Muscle of leg (tissue), 11 donors: ENCODE results near the gene C9orf43. TPM values are rescaled to one million over a fixed set of nuclear protein-coding genes. Genes with fewer than 3 reads are reported as not detected.

ENCODE experiments used
- DNase-seq: peaks from one replicate; pipeline ENCODE4 v3.0.0; 2013
- H3K27ac ChIP-seq: one replicate; pipeline ENCODE4 v1.5.1; 2013; ENCODE audit warnings: mild to moderate bottlenecking, low read length, control low read depth
- H3K27me3 ChIP-seq: one replicate; pipeline ENCODE4 v1.6.1; 2013; ENCODE audit warnings: low read length; ENCODE audit not compliant: control insufficient read depth, insufficient read depth
- H3K36me3 ChIP-seq: one replicate; pipeline ENCODE4 v1.6.1; 2013; ENCODE audit warnings: low read length; ENCODE audit not compliant: control insufficient read depth, insufficient read depth
- H3K4me1 ChIP-seq: one replicate; pipeline ENCODE4 v1.6.1; 2013; ENCODE audit warnings: low read length; ENCODE audit not compliant: control insufficient read depth, insufficient read depth
- H3K4me3 ChIP-seq: one replicate; pipeline ENCODE4 v1.5.1; 2013; ENCODE audit warnings: low read length, control low read depth
- H3K9me3 ChIP-seq: replicated peaks from 2 replicates; pipeline ENCODE4 v1.6.1; 2013; ENCODE audit warnings: low read depth, low read length; ENCODE audit not compliant: control insufficient read depth
- WGBS: methylation state at CpG from one replicate; pipeline ENCODE4 v1.1.5; 2013; ENCODE audit warnings: missing lambda C conversion rate; ENCODE audit not compliant: insufficient coverage; 5-methylcytosine and 5-hydroxymethylcytosine counted together
- polyA plus RNA-seq, 8 donors: library from polyadenylated mRNA; unstranded; fragments of 120-200 nt; gene quantifications; one replicate each; pipeline versions ENCODE4 v1.2.1 to v1.2.3, GENCODE V29; 2013; ENCODE audit warnings: inconsistent platforms in 1 of 8, low replicate concordance in 1 of 8; ENCODE audit not compliant: insufficient read length in 8 of 8, insufficient read depth in 1 of 8
- total RNA-seq: library from RNA; stranded (reverse); fragments of 120-200 nt; gene quantifications from one replicate; pipeline ENCODE4 v1.2.4, GENCODE V29; 2013

C9orf43 gene
- total and polyA plus RNA-seq, 9 donors = 0.19 to 0.46 (median 0.25) TPM

GRCh38 chr9:113446323-113446740, 35.8 kb downstream of the C9orf43 start:
- Histone ChIP-seq H3K27ac (no peak overlapping the region), H3K4me3 (no peak overlapping the region), H3K36me3 (no peaks in the 10 kb centered on the region), H3K4me1 (no peaks in the 10 kb centered on the region), H3K9me3 (no peaks in the 10 kb centered on the region), H3K27me3 (no peaks in the 10 kb centered on the region)
- 88% methylated on average over 2 of the region's 3 CpGs for WGBS
- DNase-seq = peak; percentile 66

DNA sequence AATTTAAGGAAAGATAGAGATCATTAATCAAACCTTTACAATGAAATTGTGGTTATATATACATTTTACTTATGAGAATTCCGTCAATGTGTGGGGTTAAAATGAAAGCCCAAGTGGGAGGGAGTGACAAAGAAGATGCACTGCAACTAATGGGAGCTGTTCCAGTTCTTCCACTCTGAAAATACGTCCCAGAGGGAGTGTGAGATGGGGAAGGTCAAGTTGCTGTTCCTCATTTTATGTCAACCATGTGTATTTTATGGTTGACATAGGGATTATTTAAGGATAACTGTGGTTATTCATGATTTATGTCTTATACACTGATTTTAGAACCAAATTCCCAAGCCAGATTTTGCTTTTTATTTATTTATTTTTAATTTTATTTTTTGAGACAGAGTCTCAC, 38.8 kb downstream of the C9orf43 start:
- H3K9me3 ChIP-seq = no peaks in the 10 kb centered on the region
- H3K27me3 ChIP-seq = no peaks in the 10 kb centered on the region
- no peak overlapping the region for H3K4me3 ChIP-seq
- no peaks in the 10 kb centered on the region for H3K4me1 ChIP-seq
- DNase-seq = peak; percentile 46
- no CpG with 5 or more reads among the region's 2 CpGs for WGBS
- H3K27ac ChIP-seq = no peak overlapping the region
- no peaks in the 10 kb centered on the region for H3K36me3 ChIP-seq

DNA sequence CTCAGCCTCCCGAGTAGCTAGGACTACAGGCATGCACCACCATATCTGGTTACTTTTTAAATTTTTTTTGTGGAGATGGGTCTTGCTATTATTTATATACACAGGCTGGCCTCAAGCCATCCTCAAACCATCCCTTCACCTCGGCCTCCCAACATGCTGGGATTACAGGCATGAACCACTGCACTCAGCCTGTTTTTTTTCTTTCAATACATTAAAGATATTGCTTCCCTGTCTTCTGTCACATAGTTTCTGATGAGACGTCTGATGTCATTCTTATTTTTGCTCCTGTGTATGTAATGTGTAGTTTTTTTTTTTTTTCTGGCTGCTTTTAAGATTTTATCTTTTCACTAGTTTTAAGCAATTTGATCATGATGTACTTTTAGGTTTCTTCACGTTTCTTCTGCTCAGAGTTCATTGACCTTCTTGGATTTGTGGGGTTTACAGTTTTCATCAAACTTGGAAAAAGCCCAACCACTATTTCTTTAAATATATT, 41.6 kb downstream of the C9orf43 start:
- H3K36me3 ChIP-seq = no peaks in the 10 kb centered on the region
- no peak overlapping the region for H3K27ac ChIP-seq
- H3K4me1 ChIP-seq = peaks cover 8% of the 10 kb centered on the region
- H3K4me3 ChIP-seq = no peak overlapping the region
- WGBS = 80% methylated on average over 1 of the region's 4 CpGs
- H3K9me3 ChIP-seq = no peaks in the 10 kb centered on the region
- no peak for DNase-seq
- H3K27me3 ChIP-seq = no peaks in the 10 kb centered on the region

DNA sequence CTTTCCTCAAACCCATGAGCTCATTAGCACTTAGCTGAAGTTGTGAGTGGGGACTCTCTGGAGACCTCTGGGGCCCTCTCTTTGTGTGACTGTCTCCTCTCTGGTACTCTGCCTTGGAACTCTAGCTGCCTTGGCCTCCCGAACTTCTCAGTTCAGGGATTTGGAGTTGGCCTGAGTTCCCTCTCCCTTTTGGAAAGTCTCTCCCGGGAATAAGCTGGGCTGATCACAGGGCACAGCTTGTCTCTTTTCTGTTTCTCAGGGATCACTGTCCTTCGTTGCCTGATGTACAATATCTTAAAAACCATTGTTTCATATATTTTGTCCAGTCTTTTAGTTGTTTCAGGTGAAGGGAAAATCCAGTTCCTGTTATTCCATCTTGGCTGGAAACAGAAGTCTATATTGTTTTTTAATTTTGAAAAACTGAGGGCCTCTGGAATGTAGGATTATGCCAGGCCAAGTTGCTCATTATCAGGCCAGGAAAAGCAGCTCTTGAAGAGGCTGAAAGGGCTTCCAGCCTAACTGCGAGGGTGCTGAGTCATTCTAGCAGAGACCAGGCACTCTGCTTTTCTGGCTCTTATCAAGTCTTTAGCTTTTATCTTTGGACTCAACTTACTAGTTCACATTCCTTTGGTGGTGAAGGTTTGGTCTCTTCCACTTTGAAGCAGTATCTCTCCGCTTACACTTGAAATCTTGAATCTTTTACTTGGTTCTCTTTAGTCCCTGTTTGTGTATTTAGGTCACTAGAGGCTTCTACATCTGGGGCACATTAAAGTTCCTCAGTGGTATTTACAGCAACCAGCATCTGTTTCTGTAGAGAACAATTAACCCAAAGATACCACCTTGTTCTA, 44.6 kb downstream of the C9orf43 start:
- H3K4me1 ChIP-seq = peaks cover 8% of the 10 kb centered on the region
- no peaks in the 10 kb centered on the region for H3K9me3 ChIP-seq
- H3K27ac ChIP-seq = no peak overlapping the region
- WGBS = 32% methylated on average over 3 of the region's 5 CpGs
- peak; percentile 68 for DNase-seq
- no peaks in the 10 kb centered on the region for H3K36me3 ChIP-seq
- H3K4me3 ChIP-seq = no peak overlapping the region
- H3K27me3 ChIP-seq = no peaks in the 10 kb centered on the region

DNA sequence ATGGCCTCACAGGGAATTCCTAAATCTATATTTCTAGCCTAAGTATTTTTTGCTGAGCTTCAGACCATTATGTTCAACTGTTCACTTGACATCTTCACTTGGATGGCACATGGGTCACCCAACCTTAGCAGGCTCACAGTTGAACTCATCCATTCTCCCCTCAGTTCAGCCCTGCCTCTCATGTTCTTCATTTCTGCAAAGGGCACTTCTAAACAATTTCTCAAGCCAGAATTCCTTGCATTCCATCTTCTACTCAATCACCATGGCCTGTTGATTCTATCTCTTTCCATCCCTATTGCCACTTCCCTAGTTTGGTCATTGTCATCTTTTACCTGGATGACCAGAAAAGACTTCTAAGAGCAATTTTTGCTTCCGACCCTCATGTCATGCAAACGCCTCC, 45.7 kb downstream of the C9orf43 start:
- H3K4me3 ChIP-seq = no peak overlapping the region
- peaks cover 8% of the 10 kb centered on the region for H3K4me1 ChIP-seq
- no peak for DNase-seq
- H3K27me3 ChIP-seq = no peaks in the 10 kb centered on the region
- WGBS = no CpG with 5 or more reads among the region's 2 CpGs
- no peak overlapping the region for H3K27ac ChIP-seq
- H3K9me3 ChIP-seq = no peaks in the 10 kb centered on the region
- H3K36me3 ChIP-seq = no peaks in the 10 kb centered on the region

DNA sequence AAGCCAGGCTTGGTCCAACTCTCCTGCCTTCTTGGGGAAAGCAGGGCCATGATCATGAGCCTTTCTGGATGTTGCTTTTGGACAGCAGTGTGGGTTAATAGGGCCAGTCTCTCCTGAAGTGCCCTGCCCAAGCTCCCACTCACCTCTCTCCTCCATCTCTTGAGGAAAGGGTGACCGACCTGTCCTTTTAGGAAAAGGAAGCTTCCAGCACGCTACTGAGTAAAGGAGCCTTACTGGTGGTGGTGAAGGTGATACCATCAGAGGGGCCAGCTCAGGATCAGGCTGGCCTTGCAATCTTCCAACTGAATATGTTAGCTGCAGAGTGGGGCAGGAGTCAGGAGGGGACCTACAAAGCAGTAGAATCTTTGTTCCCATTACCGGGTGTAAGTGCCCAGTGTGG, 50.7 kb downstream of the C9orf43 start:
- Histone ChIP-seq H3K27me3 (peaks cover 13% of the 10 kb centered on the region), H3K4me1 (peaks cover 31% of the 10 kb centered on the region), H3K27ac (no peak overlapping the region), H3K4me3 (no peak overlapping the region), H3K36me3 (no peaks in the 10 kb centered on the region), H3K9me3 (no peaks in the 10 kb centered on the region)
- 100% methylated on average over 1 of the region's 3 CpGs for WGBS
- DNase-seq = no peak

- no peaks in the 10 kb centered on the region for H3K9me3 ChIP-seq
- DNase-seq = no peak
- no peak overlapping the region for H3K4me3 ChIP-seq
- H3K4me1 ChIP-seq = peaks cover 31% of the 10 kb centered on the region
- H3K27ac ChIP-seq = no peak overlapping the region
- H3K27me3 ChIP-seq = peaks cover 13% of the 10 kb centered on the region
- H3K36me3 ChIP-seq = no peaks in the 10 kb centered on the region
- 100% methylated on average over 3 of the region's 4 CpGs for WGBS
These were observed 51.4 kb downstream of the C9orf43 start for GRCh38 chr9:113461943-113462342.

DNA sequence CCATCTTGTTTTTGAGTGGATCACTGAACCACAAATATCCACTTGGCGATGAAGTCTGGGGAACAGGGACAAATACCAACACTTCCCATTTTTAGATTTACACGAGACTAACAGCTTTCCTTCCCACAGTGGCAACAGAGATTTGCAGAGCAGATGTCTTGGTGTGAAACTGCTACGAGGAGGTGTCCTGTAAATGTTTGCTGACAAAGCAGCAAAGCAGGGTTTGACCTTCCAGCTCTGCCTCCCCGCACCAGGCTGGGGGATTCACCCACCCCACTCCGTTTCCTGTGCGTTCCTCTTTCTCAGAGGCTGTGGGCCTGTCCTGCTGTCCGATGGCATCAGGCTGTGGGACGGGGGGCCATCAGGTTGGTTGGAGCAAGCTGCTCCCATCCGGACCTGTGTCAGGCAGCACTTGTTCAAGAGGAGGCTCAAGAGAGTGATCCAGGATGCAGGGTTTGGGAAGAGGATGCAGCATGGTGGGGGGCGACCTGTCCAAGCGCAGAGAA, 52.3 kb downstream of the C9orf43 start:
- peaks cover 3% of the 10 kb centered on the region for H3K9me3 ChIP-seq
- peaks cover 31% of the 10 kb centered on the region for H3K4me1 ChIP-seq
- no peaks in the 10 kb centered on the region for H3K36me3 ChIP-seq
- no peak overlapping the region for H3K27ac ChIP-seq
- peak; percentile 20 for DNase-seq
- H3K4me3 ChIP-seq = no peak overlapping the region
- H3K27me3 ChIP-seq = peaks cover 13% of the 10 kb centered on the region
- WGBS = 43% methylated on average over 4 of the region's 11 CpGs

GRCh38 chr9:113463418-113464285, 53.1 kb downstream of the C9orf43 start, which contains the start of gene RGS3:
TSS of gene RGS3 (plus strand) at chr9:113463727. CDS start at chr9:113463803, 76 bp downstream.
- Histone ChIP-seq H3K9me3 (peaks cover 3% of the 10 kb centered on the region), H3K36me3 (no peaks in the 10 kb centered on the region), H3K4me3 (peak within 1 kb of the TSS; percentile 45), H3K27ac (no peak within 1 kb of the TSS), H3K27me3 (peaks cover 13% of the 10 kb centered on the region), H3K4me1 (peaks cover 31% of the 10 kb centered on the region)
- WGBS = 13% methylated on average over 46 of the region's 55 CpGs
- peak; percentile 53 for DNase-seq

- no peak for DNase-seq
- peaks cover 31% of the 10 kb centered on the region for H3K4me1 ChIP-seq
- peak overlapping the region; percentile 45 for H3K4me3 ChIP-seq
- no CpG with 5 or more reads among the region's 1 CpG for WGBS
- H3K36me3 ChIP-seq = no peaks in the 10 kb centered on the region
- H3K9me3 ChIP-seq = peaks cover 3% of the 10 kb centered on the region
- no peak overlapping the region for H3K27ac ChIP-seq
- peaks cover 13% of the 10 kb centered on the region for H3K27me3 ChIP-seq
These were observed 53.7 kb downstream of the C9orf43 start for GRCh38 chr9:113464286-113464660.
